22Rv1 (cell line): ENCODE data around the gene CACTIN.

ENCODE experiments used
- CTCF ChIP-seq: fragments of 450-650 bp; IDR thresholded peaks from 2 replicates; pipeline ENCODE4 v1.5.1; 2017; ENCODE audit warnings: mild to moderate bottlenecking
- ZFX ChIP-seq: fragments of 450-650 bp; IDR thresholded peaks from 2 replicates; pipeline ENCODE4 v1.6.1; 2017; ENCODE audit warnings: antibody characterized with exemption, borderline replicate concordance

GRCh38 chr19:3652422-3652821, 25.8 kb upstream of the CACTIN start:
- TF ChIP-seq CTCF (no peak), ZFX (no peak)
